Smooth muscle cell (in vitro differentiated cells): ENCODE data around the gene PCAT7. TPM values are rescaled to one million over a fixed set of nuclear protein-coding genes. Genes with fewer than 3 reads are reported as not detected.
"Not testable (repeated sequence)": the region's sequence is repeated elsewhere in the genome, so short reads cannot be mapped to it uniquely, and the experiment has no call there.

ENCODE experiments used
- DNase-seq: peaks from one replicate; lab custom pipeline; 2025; ENCODE audit not compliant: unreplicated experiment; lab: John Stamatoyannopoulos, UW
- H2AFZ ChIP-seq: fragments of 200-600 bp; sonication (generic); 2 replicates; pipeline ENCODE4 v1.6.0; 2016; ENCODE audit warnings: antibody characterized with exemption, low read depth, mild to moderate bottlenecking
- H3F3A ChIP-seq: fragments of 200-600 bp; sonication (generic); 2 replicates; pipeline ENCODE4 v1.6.0; 2017; ENCODE audit warnings: antibody characterized with exemption, low read depth
- H3K27ac ChIP-seq: fragments of 200-600 bp; sonication (generic); 2 replicates; pipeline ENCODE4 v1.5.1; 2016; ENCODE audit warnings: low read depth, mild to moderate bottlenecking
- H3K27me3 ChIP-seq: fragments of 200-600 bp; sonication (generic); 2 replicates; pipeline ENCODE4 v1.6.1; 2016; ENCODE audit warnings: low read depth, mild to moderate bottlenecking
- H3K36me3 ChIP-seq: fragments of 200-600 bp; sonication (generic); 2 replicates; pipeline ENCODE4 v1.5.1; 2016; ENCODE audit warnings: low read depth
- H3K4me1 ChIP-seq: fragments of 200-600 bp; sonication (generic); 2 replicates; pipeline ENCODE4 v1.5.1; 2016; ENCODE audit warnings: low read depth
- H3K4me2 ChIP-seq: fragments of 200-600 bp; sonication (generic); 2 replicates; pipeline ENCODE4 v1.6.0; 2016; ENCODE audit warnings: mild to moderate bottlenecking
- H3K4me3 ChIP-seq: fragments of 200-600 bp; sonication (generic); 2 replicates; pipeline ENCODE4 v1.5.1; 2016; ENCODE audit warnings: mild to moderate bottlenecking
- H3K79me2 ChIP-seq: fragments of 200-600 bp; sonication (generic); 2 replicates; pipeline ENCODE4 v1.6.0; 2016; ENCODE audit warnings: low read depth, mild to moderate bottlenecking
- H3K9ac ChIP-seq: fragments of 200-600 bp; sonication (generic); 2 replicates; pipeline ENCODE4 v1.6.0; 2016; ENCODE audit warnings: low read depth
- H3K9me3 ChIP-seq: fragments of 200-600 bp; sonication (generic); replicated peaks from 2 replicates; pipeline ENCODE4 v1.5.1; 2016; ENCODE audit warnings: low read depth
- H4K20me1 ChIP-seq: fragments of 200-600 bp; sonication (generic); 2 replicates; pipeline ENCODE4 v1.6.0; 2016; ENCODE audit warnings: low read depth
- CTCF ChIP-seq: fragments of 200-600 bp; sonication (generic); IDR thresholded peaks from 2 replicates; pipeline ENCODE4 v1.5.1; 2017; ENCODE audit warnings: borderline replicate concordance, mild to moderate bottlenecking, antibody characterized with exemption; ENCODE audit not compliant: insufficient read depth, poor library complexity, severe bottlenecking
- WGBS: methylation state at CpG from one replicate; pipeline ENCODE4 v1.1.7; 2016; ENCODE audit warnings: low lambda C conversion rate; 5-methylcytosine and 5-hydroxymethylcytosine counted together
- polyA plus RNA-seq: library from polyadenylated mRNA; unstranded; fragments of >200 nt; fragmentation: Nextera tagmentation; extraction: Ambion mirVana; gene quantifications from 2 replicates; pipeline ENCODE4 v1.2.1, GENCODE V29; 2016
- total RNA-seq: library from RNA; depleted of rRNA; stranded (reverse); fragments of >200 nt; gene quantifications from 2 replicates; pipeline ENCODE4 v1.2.3, GENCODE V29; 2014

PCAT7 gene
- total RNA-seq (6.7 and 8.2 TPM in 2 replicates), polyA plus RNA-seq (6.9 and 8.7 TPM in 2 replicates)

- peak; percentile 70 for TF ChIP-seq CTCF
- Histone ChIP-seq H3K27ac (peak within 1 kb of the TSS; percentile 98), H3K36me3 (no peaks in the 10 kb centered on the region), H3K4me2 (peak within 1 kb of the TSS; percentile 95), H3K4me3 (peak within 1 kb of the TSS; percentile 80), H2AFZ (peak within 1 kb of the TSS; percentile 90), H3K9me3 (no peaks in the 10 kb centered on the region), H3K79me2 (peaks cover 60% of the 10 kb centered on the region), H3F3A (no peaks in the 10 kb centered on the region), H3K4me1 (peaks cover 8% of the 10 kb centered on the region), H3K9ac (peak within 1 kb of the TSS; percentile 94), H4K20me1 (peaks cover 28% of the 10 kb centered on the region), H3K27me3 (no peaks in the 10 kb centered on the region)
- under 1% methylated on average over 40 of the region's 40 CpGs for WGBS
- peak; percentile 78 for DNase-seq
Observed at GRCh38 chr9:94554439-94555331, at the start of gene PCAT7. Gene PCAT7 (plus strand): TSS chr9:94555083.

GRCh38 chr9:94506370-94506769 lies 48.5 kb upstream of the PCAT7 start:
- H3K9me3 ChIP-seq, H3K4me1 ChIP-seq: not testable (repeated sequence)

GRCh38 chr9:94507531-94508258 lies 47.2 kb upstream of the PCAT7 start:
- TF ChIP-seq CTCF = no peak
- DNase-seq = no peak
- H3K36me3 ChIP-seq = no peaks in the 10 kb centered on the region
- no peak overlapping the region for H3K4me3 ChIP-seq
- WGBS = 95% methylated on average over 7 of the region's 7 CpGs
- no peak overlapping the region for H2AFZ ChIP-seq
- no peak overlapping the region for H3K27ac ChIP-seq
- H3K4me1 ChIP-seq = no peaks in the 10 kb centered on the region
- peaks cover 12% of the 10 kb centered on the region for H4K20me1 ChIP-seq
- no peak overlapping the region for H3K4me2 ChIP-seq
- H3K9me3 ChIP-seq = no peaks in the 10 kb centered on the region
- no peaks in the 10 kb centered on the region for H3K27me3 ChIP-seq
- no peak overlapping the region for H3K9ac ChIP-seq
- peaks cover 17% of the 10 kb centered on the region for H3K79me2 ChIP-seq
- H3F3A ChIP-seq = no peaks in the 10 kb centered on the region

More at GRCh38 chr9:94506370-94506769, 48.5 kb upstream of the PCAT7 start:
- H2AFZ ChIP-seq, H3K4me3 ChIP-seq, H3K4me2 ChIP-seq, H3K9ac ChIP-seq, H3F3A ChIP-seq, H3K36me3 ChIP-seq, H3K27ac ChIP-seq, H3K27me3 ChIP-seq, DNase-seq: not testable (repeated sequence)
- Histone ChIP-seq H4K20me1 (peaks cover 11% of the 10 kb centered on the region), H3K79me2 (peaks cover 17% of the 10 kb centered on the region)
- 94% methylated on average over 4 of the region's 4 CpGs for WGBS
